AG09309 (cell line): ENCODE results near the gene PCDHB1.
A peak's percentile ranks its signal among the peaks of the same experiment; 100 is the strongest.

ENCODE experiments used
- DNase-seq: peaks from one replicate; pipeline ENCODE4 v3.0.0-alpha.2; 2010; ENCODE audit warnings: low read depth
- H3K4me3 ChIP-seq: 2 replicates; pipeline ENCODE4 v1.5.1; 2011; ENCODE audit warnings: mild to moderate bottlenecking, low read depth, low read length, moderate library complexity; ENCODE audit not compliant: control insufficient read depth
- CTCF ChIP-seq: IDR thresholded peaks from 2 replicates; pipeline ENCODE4 v1.5.1; 2011; ENCODE audit warnings: mild to moderate bottlenecking, low read depth, low read length, inconsistent platforms; ENCODE audit not compliant: insufficient read depth, control insufficient read depth; ENCODE audit errors: missing control alignments

Gene PCDHB1

GRCh38 chr5:141050622-141051520 lies at the start of gene PCDHB1:
TSS of gene PCDHB1 (plus strand) at chr5:141051374. CDS start at chr5:141051471, 97 bp downstream.
- DNase-seq, result no peak
- peak within 1 kb of the TSS; percentile 21 for H3K4me3 ChIP-seq
- TF ChIP-seq CTCF, result no peak

- no peak overlapping the region for H3K4me3 ChIP-seq
- no peak for DNase-seq
- TF ChIP-seq CTCF, result no peak
These were observed 49.7 kb upstream of the PCDHB1 start for GRCh38 chr5:141001446-141001843.

GRCh38 chr5:141001844-141002604 lies 49.1 kb upstream of the PCDHB1 start:
- H3K4me3 ChIP-seq, result no peak overlapping the region
- no peak for TF ChIP-seq CTCF
- no peak for DNase-seq

GRCh38 chr5:141002605-141002965 lies 48.6 kb upstream of the PCDHB1 start:
- H3K4me3 ChIP-seq, result no peak overlapping the region
- DNase-seq, result no peak
- no peak for TF ChIP-seq CTCF

GRCh38 chr5:141003031-141003430 lies 48.1 kb upstream of the PCDHB1 start:
- DNase-seq, result no peak
- H3K4me3 ChIP-seq, result no peak overlapping the region
- no peak for TF ChIP-seq CTCF

- DNase-seq, result no peak
- H3K4me3 ChIP-seq, result no peak overlapping the region
- TF ChIP-seq CTCF, result no peak
These were observed 47.2 kb upstream of the PCDHB1 start for GRCh38 chr5:141003791-141004611.
